ENCODE results near the gene CA5B. TPM values are rescaled to one million over a fixed set of nuclear protein-coding genes. Genes with fewer than 3 reads are reported as not detected.

The CA5B gene
- total RNA-seq (ENCODE audit: low replicate concordance) = 3.2 and 8.9 TPM in 2 replicates

GRCh38 chrX:15737959-15738902 is at the start of gene CA5B:
TSS of gene CA5B (plus strand) at chrX:15738270. CDS start at chrX:15750024, 11,754 bp downstream.

GRCh38 chrX:15789979-15790768 is 52.1 kb downstream of the CA5B start, which contains the start of gene ZRSR2:
TSS of gene ZRSR2 (plus strand) at chrX:15790484. CDS start at chrX:15790496, 12 bp downstream.

Other genes with a start within 250 kb of the CA5B start
- gene PIR, start 244.9 kb upstream of the CA5B start, total RNA-seq (ENCODE audit: low replicate concordance) = 1.8 and 12.3 TPM in 2 replicates
- gene BMX, start 237.5 kb upstream of the CA5B start, total RNA-seq (ENCODE audit: low replicate concordance) = 0.12 and 0.53 TPM in 2 replicates
- 0.30 TPM in 1 of 2 replicates, not detected in the other for gene ACE2, start 137.3 kb upstream of the CA5B start, total RNA-seq (ENCODE audit: low replicate concordance)
- gene CLTRN, start 73.5 kb upstream of the CA5B start, total RNA-seq (ENCODE audit: low replicate concordance) = 0.47 TPM in 1 of 2 replicates, not detected in the other
- gene ZRSR2, start 52.2 kb downstream of the CA5B start, total RNA-seq (ENCODE audit: low replicate concordance) = 2.7 and 5.0 TPM in 2 replicates
- gene AP1S2, start 116.5 kb downstream of the CA5B start, total RNA-seq (ENCODE audit: low replicate concordance) = 25.3 and 96.6 TPM in 2 replicates

Data from smooth muscle cell of the coronary artery (primary cell).